Measurements from ENCODE around the gene FANCC. TPM values are rescaled to one million over a fixed set of nuclear protein-coding genes. Genes with fewer than 3 reads are reported as not detected.

FANCC gene
- polyA plus RNA-seq, 1 of the 3 experiments (the other 2 are of a cell fraction): 3.5 TPM

DNA sequence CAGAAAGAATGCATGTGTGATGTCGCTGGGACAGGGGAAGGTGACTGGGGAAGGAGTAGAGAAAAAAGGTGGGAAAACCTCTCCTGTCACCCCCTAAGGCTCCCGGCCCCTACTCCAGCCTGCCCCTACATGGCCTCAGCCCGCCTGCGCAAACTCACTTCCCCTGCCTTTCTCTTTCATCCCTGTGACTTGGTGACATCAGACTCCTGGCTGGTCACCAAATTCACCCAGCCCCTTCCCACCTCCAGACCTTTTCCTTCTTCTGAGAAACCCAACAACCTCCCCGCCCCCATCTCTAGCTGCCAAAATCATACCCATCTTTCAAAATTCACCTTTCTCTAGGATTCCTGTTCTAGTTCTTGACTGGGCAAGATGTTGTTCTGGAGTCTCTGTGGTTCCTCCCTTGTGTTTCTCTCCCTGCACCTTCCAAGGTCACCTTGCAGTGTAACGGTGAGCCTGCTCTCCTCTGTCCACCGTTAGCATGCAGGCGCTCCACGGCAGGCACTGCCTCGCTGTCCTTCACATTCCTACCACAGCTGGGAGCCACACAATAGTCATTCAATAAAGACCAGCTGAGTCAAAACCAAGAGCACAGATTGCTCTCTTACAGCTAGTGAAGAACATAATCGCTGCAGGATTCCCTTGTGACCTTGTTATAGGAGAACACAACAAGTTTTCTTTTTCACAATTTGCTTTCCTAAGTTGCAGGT is 134.5 kb downstream of the FANCC start:
- no peak for TF ChIP-seq TCF12 (IDR thresholded peaks at IDR 0.05)
- TF ChIP-seq ELF1 (IDR thresholded peaks at IDR 0.05): no peak
- no peak for TF ChIP-seq CHD2 (IDR thresholded peaks at IDR 0.05; ENCODE audit: low read length, partially characterized antibody)
- TF ChIP-seq RFX5 (IDR thresholded peaks at IDR 0.05; ENCODE audit: low read length): no peak
- no peak for TF ChIP-seq FOXJ3 (CRISPR knock-in tag; IDR thresholded peaks at IDR 0.05)
- TF ChIP-seq, protein P1, sequence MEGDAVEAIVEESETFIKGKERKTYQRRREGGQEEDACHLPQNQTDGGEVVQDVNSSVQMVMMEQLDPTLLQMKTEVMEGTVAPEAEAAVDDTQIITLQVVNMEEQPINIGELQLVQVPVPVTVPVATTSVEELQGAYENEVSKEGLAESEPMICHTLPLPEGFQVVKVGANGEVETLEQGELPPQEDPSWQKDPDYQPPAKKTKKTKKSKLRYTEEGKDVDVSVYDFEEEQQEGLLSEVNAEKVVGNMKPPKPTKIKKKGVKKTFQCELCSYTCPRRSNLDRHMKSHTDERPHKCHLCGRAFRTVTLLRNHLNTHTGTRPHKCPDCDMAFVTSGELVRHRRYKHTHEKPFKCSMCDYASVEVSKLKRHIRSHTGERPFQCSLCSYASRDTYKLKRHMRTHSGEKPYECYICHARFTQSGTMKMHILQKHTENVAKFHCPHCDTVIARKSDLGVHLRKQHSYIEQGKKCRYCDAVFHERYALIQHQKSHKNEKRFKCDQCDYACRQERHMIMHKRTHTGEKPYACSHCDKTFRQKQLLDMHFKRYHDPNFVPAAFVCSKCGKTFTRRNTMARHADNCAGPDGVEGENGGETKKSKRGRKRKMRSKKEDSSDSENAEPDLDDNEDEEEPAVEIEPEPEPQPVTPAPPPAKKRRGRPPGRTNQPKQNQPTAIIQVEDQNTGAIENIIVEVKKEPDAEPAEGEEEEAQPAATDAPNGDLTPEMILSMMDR (IDR thresholded peaks at IDR 0.05): no peak
- TF ChIP-seq, protein P2, sequence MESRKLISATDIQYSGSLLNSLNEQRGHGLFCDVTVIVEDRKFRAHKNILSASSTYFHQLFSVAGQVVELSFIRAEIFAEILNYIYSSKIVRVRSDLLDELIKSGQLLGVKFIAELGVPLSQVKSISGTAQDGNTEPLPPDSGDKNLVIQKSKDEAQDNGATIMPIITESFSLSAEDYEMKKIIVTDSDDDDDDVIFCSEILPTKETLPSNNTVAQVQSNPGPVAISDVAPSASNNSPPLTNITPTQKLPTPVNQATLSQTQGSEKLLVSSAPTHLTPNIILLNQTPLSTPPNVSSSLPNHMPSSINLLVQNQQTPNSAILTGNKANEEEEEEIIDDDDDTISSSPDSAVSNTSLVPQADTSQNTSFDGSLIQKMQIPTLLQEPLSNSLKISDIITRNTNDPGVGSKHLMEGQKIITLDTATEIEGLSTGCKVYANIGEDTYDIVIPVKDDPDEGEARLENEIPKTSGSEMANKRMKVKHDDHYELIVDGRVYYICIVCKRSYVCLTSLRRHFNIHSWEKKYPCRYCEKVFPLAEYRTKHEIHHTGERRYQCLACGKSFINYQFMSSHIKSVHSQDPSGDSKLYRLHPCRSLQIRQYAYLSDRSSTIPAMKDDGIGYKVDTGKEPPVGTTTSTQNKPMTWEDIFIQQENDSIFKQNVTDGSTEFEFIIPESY (IDR thresholded peaks at IDR 0.05; ENCODE audit: borderline replicate concordance, low read depth): no peak
- TF ChIP-seq GABPA (IDR thresholded peaks at IDR 0.05; ENCODE audit: low read depth): no peak
- WGBS (ENCODE audit: low lambda C conversion rate): 97% methylated on average over 11 of the region's 11 CpGs
- Histone ChIP-seq H3K9me3 (no peaks in the 10 kb centered on the region), H2AFZ (ENCODE audit: low read depth) (no peak overlapping the region), H4K20me1 (ENCODE audit: insufficient read depth) (no peaks in the 10 kb centered on the region), H3K27me3 (ENCODE audit: insufficient read depth) (no peaks in the 10 kb centered on the region), H3K36me3 (replicated peaks in 1 of 2; ENCODE audit: control insufficient read depth in 1 of 2, insufficient read depth in 2 of 2, low read length in 1 of 2) (no peaks in the 10 kb centered on the region), H3F3A (replicated peaks; ENCODE audit: insufficient read depth) (no peaks in the 10 kb centered on the region), H3K4me3 (ENCODE audit: low read depth in 2 of 2, low read length in 1 of 2) (no peak overlapping the region), H3K9ac (no peak overlapping the region), H3K4me1 (ENCODE audit: control insufficient read depth in 1 of 2, insufficient read depth in 2 of 2, low read depth in 1 of 2, low read length in 1 of 2) (peaks cover 0 to 6% of the 10 kb centered on the region in 2 experiments; a peak in 1 of 4 replicates), H3K4me2 (no peak overlapping the region), H3K79me2 (ENCODE audit: insufficient read depth) (no peaks in the 10 kb centered on the region), H3K27ac (ENCODE audit: low read depth in 2 of 2, low read length in 1 of 2) (no peak overlapping the region), H3K9me2 (no peaks in the 10 kb centered on the region)
- ChIA-PET POLR2A (no interaction called here), CTCF (interaction anchor here (0.7 to 1.7 kb wide), 5 partner anchors 9 to 85 kb away, joined by 3 to 4 read pairs (median 3); no protein-coding TSS in a partner anchor)
- DNase-seq: no peak

DNA sequence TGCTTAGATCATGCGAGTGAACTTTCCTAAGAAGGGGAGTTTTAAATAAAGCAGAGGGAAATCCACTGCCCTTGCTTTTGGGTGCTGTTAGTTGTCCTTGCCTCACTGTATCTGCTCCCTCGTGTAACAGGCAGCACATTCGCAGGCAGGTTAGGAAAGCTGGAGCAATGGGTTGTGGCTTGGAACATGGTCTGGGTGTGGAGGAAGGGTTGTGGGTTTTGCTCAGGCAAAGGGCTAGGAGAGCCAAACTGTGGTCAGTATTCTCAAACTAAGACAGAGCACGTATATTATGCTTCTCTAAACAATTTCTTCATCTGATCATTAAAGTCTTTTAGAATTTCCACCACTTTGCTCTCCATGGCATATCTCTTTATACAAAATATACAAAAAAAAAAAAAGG is 135.7 kb downstream of the FANCC start:
- H3K9ac ChIP-seq: no peak overlapping the region
- no peak for DNase-seq
- POLR2A ChIA-PET: no interaction called here
- H3K36me3 ChIP-seq (replicated peaks in 1 of 2; ENCODE audit: control insufficient read depth in 1 of 2, insufficient read depth in 2 of 2, low read length in 1 of 2): no peaks in the 10 kb centered on the region
- H3K27ac ChIP-seq (ENCODE audit: low read depth in 2 of 2, low read length in 1 of 2): no peak overlapping the region
- WGBS (ENCODE audit: low lambda C conversion rate): 83% methylated on average over 4 of the region's 4 CpGs
- CTCF ChIA-PET: interaction anchor here (0.6 kb wide), 1 partner anchor 10 kb away, joined by 3 read pairs; no protein-coding TSS in a partner anchor
- H2AFZ ChIP-seq (ENCODE audit: low read depth): no peak overlapping the region
- H3K4me3 ChIP-seq (ENCODE audit: low read depth in 2 of 2, low read length in 1 of 2): no peak overlapping the region
- no peaks in the 10 kb centered on the region for H4K20me1 ChIP-seq (ENCODE audit: insufficient read depth)
- H3K79me2 ChIP-seq (ENCODE audit: insufficient read depth): no peaks in the 10 kb centered on the region
- no peak overlapping the region for H3K4me2 ChIP-seq
- peaks cover 0 to 6% of the 10 kb centered on the region in 2 experiments; a peak in 1 of 4 replicates for H3K4me1 ChIP-seq (ENCODE audit: control insufficient read depth in 1 of 2, insufficient read depth in 2 of 2, low read depth in 1 of 2, low read length in 1 of 2)
- H3K27me3 ChIP-seq (ENCODE audit: insufficient read depth): no peaks in the 10 kb centered on the region
- no peaks in the 10 kb centered on the region for H3K9me3 ChIP-seq
- H3K9me2 ChIP-seq: no peaks in the 10 kb centered on the region
- no peaks in the 10 kb centered on the region for H3F3A ChIP-seq (replicated peaks; ENCODE audit: insufficient read depth)
- TF ChIP-seq, protein P3, sequence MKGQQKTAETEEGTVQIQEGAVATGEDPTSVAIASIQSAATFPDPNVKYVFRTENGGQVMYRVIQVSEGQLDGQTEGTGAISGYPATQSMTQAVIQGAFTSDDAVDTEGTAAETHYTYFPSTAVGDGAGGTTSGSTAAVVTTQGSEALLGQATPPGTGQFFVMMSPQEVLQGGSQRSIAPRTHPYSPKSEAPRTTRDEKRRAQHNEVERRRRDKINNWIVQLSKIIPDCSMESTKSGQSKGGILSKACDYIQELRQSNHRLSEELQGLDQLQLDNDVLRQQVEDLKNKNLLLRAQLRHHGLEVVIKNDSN (IDR thresholded peaks at IDR 0.05; ENCODE audit: borderline replicate concordance, low read depth): no peak
- TF ChIP-seq FOXJ3 (CRISPR knock-in tag; IDR thresholded peaks at IDR 0.05) (no peak), NFIC (IDR thresholded peaks at IDR 0.05; ENCODE audit: borderline replicate concordance) (no peak), YY1 (IDR thresholded peaks at IDR 0.05; ENCODE audit: low read depth) (no peak), FOXM1 (IDR thresholded peaks at IDR 0.05; ENCODE audit: low read depth) (no peak), SIN3A (IDR thresholded peaks at IDR 0.05; ENCODE audit: borderline replicate concordance, low read depth, low read length) (no peak), GABPA (IDR thresholded peaks at IDR 0.05; ENCODE audit: low read depth) (no peak)
- TF ChIP-seq, protein P4, sequence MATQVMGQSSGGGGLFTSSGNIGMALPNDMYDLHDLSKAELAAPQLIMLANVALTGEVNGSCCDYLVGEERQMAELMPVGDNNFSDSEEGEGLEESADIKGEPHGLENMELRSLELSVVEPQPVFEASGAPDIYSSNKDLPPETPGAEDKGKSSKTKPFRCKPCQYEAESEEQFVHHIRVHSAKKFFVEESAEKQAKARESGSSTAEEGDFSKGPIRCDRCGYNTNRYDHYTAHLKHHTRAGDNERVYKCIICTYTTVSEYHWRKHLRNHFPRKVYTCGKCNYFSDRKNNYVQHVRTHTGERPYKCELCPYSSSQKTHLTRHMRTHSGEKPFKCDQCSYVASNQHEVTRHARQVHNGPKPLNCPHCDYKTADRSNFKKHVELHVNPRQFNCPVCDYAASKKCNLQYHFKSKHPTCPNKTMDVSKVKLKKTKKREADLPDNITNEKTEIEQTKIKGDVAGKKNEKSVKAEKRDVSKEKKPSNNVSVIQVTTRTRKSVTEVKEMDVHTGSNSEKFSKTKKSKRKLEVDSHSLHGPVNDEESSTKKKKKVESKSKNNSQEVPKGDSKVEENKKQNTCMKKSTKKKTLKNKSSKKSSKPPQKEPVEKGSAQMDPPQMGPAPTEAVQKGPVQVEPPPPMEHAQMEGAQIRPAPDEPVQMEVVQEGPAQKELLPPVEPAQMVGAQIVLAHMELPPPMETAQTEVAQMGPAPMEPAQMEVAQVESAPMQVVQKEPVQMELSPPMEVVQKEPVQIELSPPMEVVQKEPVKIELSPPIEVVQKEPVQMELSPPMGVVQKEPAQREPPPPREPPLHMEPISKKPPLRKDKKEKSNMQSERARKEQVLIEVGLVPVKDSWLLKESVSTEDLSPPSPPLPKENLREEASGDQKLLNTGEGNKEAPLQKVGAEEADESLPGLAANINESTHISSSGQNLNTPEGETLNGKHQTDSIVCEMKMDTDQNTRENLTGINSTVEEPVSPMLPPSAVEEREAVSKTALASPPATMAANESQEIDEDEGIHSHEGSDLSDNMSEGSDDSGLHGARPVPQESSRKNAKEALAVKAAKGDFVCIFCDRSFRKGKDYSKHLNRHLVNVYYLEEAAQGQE (IDR thresholded peaks at IDR 0.05; ENCODE audit: low read depth, low read length): no peak
- TF ChIP-seq, protein P2 (IDR thresholded peaks at IDR 0.05; ENCODE audit: borderline replicate concordance, low read depth): no peak
